IPS-18a (cell line): Measurements from ENCODE around the gene MEIS2.

Experiments
- H3K27ac ChIP-seq: one replicate; pipeline ENCODE4 v1.5.1; 2013; ENCODE audit warnings: low read length
- H3K27me3 ChIP-seq: one replicate; pipeline ENCODE4 v1.6.1; 2013; ENCODE audit warnings: mild to moderate bottlenecking, low read length; ENCODE audit not compliant: control insufficient read depth, insufficient read depth
- H3K36me3 ChIP-seq: one replicate; pipeline ENCODE4 v1.6.1; 2013; ENCODE audit warnings: low read depth, low read length; ENCODE audit not compliant: control insufficient read depth
- H3K4me1 ChIP-seq: one replicate; pipeline ENCODE4 v1.6.1; 2013; ENCODE audit warnings: low read depth, low read length; ENCODE audit not compliant: control insufficient read depth
- H3K4me3 ChIP-seq: one replicate; pipeline ENCODE4 v1.5.1; 2013; ENCODE audit warnings: low read length
- H3K9ac ChIP-seq: one replicate; pipeline ENCODE4 v1.6.1; 2013; ENCODE audit warnings: mild to moderate bottlenecking, low read length, moderate library complexity
- H3K9me3 ChIP-seq: one replicate; pipeline ENCODE4 v1.6.1; 2013; ENCODE audit warnings: low read depth, low read length; ENCODE audit not compliant: control insufficient read depth

The MEIS2 gene

DNA sequence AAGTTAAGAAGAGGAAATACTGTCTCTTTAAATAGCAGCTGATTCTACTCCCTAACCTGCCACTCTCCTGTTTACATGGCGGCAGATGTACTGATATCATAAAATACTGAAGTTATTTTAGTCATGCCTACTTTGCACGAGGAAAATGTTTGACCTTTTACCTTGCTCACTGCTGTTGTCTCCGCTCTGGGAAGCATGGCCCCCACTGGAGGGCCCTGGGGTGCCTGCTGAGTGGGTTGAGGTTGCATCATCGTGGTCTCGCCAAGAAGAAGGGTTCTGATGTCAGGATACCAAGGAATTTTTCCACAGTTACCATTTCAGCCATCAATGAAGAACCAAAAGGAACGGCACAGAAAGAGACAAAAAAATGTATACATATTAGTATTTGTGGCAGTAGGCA is 16.7 kb downstream of the MEIS2 start:
- no peaks in the 10 kb centered on the region for H3K9me3 ChIP-seq
- H3K36me3 ChIP-seq, result no peaks in the 10 kb centered on the region
- peaks cover 14% of the 10 kb centered on the region for H3K4me1 ChIP-seq
- H3K9ac ChIP-seq, result no peak overlapping the region
- H3K27ac ChIP-seq, result no peak overlapping the region
- no peak overlapping the region for H3K4me3 ChIP-seq
- no peaks in the 10 kb centered on the region for H3K27me3 ChIP-seq

- H3K36me3 ChIP-seq, result no peaks in the 10 kb centered on the region
These were observed 18.4 kb downstream of the MEIS2 start for GRCh38 chr15:37081983-37082382.

DNA sequence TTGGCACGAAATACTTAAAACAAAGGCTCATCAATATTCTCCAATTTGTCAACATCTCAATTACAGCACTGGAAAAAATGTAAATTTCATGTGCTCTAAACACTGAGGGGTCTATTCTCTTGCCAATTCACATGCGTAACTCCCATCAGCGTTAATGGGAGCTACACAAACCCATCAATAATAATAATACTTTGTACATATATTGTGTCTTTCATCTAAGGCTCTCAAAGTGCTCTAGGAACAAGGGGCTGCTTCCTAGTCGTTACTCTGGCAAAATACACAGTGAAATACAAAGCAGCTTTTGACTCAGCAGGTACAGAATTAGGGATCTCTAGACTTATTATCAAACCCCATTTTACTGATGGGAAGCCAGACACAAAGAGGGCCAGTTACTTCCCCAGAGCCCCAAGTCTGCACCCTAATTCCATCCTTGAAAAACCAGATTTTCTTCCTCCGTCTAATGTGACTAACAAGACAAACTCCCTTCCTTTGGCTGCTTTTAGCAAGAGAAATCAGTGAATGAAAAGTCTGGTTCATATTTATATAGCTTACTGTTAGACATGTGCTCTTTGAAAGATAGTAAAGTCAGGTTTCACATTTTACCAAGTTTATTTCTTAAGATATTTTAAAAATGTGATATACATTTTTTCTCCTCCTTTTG is 20.0 kb downstream of the MEIS2 start:
- H3K27me3 ChIP-seq, result no peaks in the 10 kb centered on the region
- H3K9me3 ChIP-seq, result no peaks in the 10 kb centered on the region
- no peak overlapping the region for H3K9ac ChIP-seq
- H3K4me3 ChIP-seq, result no peak overlapping the region
- no peak overlapping the region for H3K27ac ChIP-seq
- H3K4me1 ChIP-seq, result peaks cover 19% of the 10 kb centered on the region
- H3K36me3 ChIP-seq, result no peaks in the 10 kb centered on the region

More at GRCh38 chr15:37081983-37082382, 18.4 kb downstream of the MEIS2 start:
- Histone ChIP-seq H3K9ac (no peak overlapping the region), H3K4me1 (peaks cover 19% of the 10 kb centered on the region), H3K27me3 (no peaks in the 10 kb centered on the region), H3K4me3 (no peak overlapping the region), H3K9me3 (no peaks in the 10 kb centered on the region), H3K27ac (no peak overlapping the region)

DNA sequence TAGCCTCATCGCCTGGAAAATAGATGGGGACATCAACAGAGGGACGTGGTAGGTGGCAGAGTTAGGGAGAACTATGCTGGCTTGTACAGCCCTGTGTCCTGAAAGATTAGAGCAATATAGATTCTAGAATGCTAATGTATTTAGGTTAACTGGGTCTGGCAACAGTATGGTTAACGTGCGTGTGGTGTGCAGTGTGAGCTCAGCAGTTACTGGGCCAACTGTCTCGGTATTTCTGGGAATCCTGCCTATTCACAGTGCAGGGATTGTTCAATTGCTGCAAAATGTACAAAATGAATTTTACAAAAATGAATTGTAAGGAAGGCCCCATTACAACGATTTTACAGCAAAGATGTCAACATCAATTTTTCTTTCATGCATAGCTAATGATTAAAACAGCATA is 20.6 kb downstream of the MEIS2 start:
- no peaks in the 10 kb centered on the region for H3K36me3 ChIP-seq
- no peak overlapping the region for H3K9ac ChIP-seq
- no peak overlapping the region for H3K4me3 ChIP-seq
- no peaks in the 10 kb centered on the region for H3K9me3 ChIP-seq
- peaks cover 19% of the 10 kb centered on the region for H3K4me1 ChIP-seq
- H3K27ac ChIP-seq, result no peak overlapping the region
- no peaks in the 10 kb centered on the region for H3K27me3 ChIP-seq

- Histone ChIP-seq H3K9ac (no peak overlapping the region), H3K27ac (no peak overlapping the region), H3K4me3 (no peak overlapping the region), H3K27me3 (no peaks in the 10 kb centered on the region), H3K36me3 (no peaks in the 10 kb centered on the region), H3K4me1 (peaks cover 17% of the 10 kb centered on the region), H3K9me3 (no peaks in the 10 kb centered on the region)
These were observed 21.8 kb downstream of the MEIS2 start for GRCh38 chr15:37078566-37078965.

- Histone ChIP-seq H3K9ac (no peak overlapping the region), H3K4me1 (peaks cover 10% of the 10 kb centered on the region), H3K9me3 (no peaks in the 10 kb centered on the region), H3K27ac (no peak overlapping the region), H3K4me3 (no peak overlapping the region), H3K27me3 (no peaks in the 10 kb centered on the region), H3K36me3 (no peaks in the 10 kb centered on the region)
These were observed 22.6 kb downstream of the MEIS2 start for GRCh38 chr15:37077623-37078351.

DNA sequence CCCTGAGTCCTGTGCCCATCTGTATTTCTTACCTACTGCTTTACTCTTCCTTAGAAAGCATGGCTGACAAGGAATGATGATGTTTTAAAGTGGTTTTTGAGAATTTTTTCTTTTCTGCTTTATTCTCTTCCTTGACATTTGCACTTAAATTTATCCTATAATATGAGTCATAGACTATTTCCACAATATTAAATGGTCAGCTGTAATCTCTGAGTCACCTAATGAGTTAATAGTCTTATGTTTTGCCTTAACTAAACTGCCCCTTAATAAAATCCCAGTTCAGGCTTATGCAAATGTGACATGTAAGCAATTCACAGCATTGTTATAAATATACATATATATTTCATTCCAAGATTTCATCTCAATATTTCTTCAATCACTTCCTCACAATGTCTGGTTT is 23.8 kb downstream of the MEIS2 start:
- peaks cover 5% of the 10 kb centered on the region for H3K4me1 ChIP-seq
- H3K36me3 ChIP-seq, result no peaks in the 10 kb centered on the region
- no peak overlapping the region for H3K9ac ChIP-seq
- no peaks in the 10 kb centered on the region for H3K27me3 ChIP-seq
- no peak overlapping the region for H3K27ac ChIP-seq
- H3K9me3 ChIP-seq, result no peaks in the 10 kb centered on the region
- no peak overlapping the region for H3K4me3 ChIP-seq

DNA sequence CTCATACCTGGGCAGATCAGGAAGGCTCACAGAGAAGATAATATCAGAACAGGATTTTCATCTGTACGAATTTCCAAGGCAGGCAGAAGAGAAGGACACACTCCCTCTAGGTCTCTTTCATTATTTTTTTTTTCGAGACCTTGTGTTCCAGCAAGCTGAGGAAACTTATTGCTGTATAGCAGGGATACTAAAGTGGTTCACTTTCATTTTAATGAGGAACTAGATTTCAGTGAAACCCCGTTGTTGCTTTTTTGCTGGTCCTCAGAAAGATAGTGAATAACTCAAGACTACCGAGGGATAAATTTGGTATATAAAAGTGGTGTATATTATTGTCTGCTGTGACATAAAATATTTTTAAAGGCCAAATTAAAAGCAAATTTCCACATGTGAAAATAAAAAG is 24.6 kb downstream of the MEIS2 start:
- Histone ChIP-seq H3K36me3 (no peaks in the 10 kb centered on the region), H3K9ac (no peak overlapping the region), H3K27me3 (no peaks in the 10 kb centered on the region), H3K4me3 (no peak overlapping the region), H3K9me3 (no peaks in the 10 kb centered on the region), H3K27ac (no peak overlapping the region), H3K4me1 (peaks cover 5% of the 10 kb centered on the region)

GRCh38 chr15:37072181-37072580 is 28.2 kb downstream of the MEIS2 start:
- Histone ChIP-seq H3K4me3 (no peak overlapping the region), H3K9ac (no peak overlapping the region), H3K9me3 (no peaks in the 10 kb centered on the region), H3K27ac (no peak overlapping the region), H3K27me3 (no peaks in the 10 kb centered on the region), H3K4me1 (no peaks in the 10 kb centered on the region), H3K36me3 (no peaks in the 10 kb centered on the region)

GRCh38 chr15:37071134-37071533 is 29.2 kb downstream of the MEIS2 start:
- Histone ChIP-seq H3K27me3 (no peaks in the 10 kb centered on the region), H3K27ac (no peak overlapping the region), H3K9me3 (no peaks in the 10 kb centered on the region), H3K4me3 (no peak overlapping the region), H3K9ac (no peak overlapping the region), H3K36me3 (no peaks in the 10 kb centered on the region), H3K4me1 (no peaks in the 10 kb centered on the region)

- H3K36me3 ChIP-seq, result no peaks in the 10 kb centered on the region
- H3K4me3 ChIP-seq, result no peak overlapping the region
- H3K9me3 ChIP-seq, result no peaks in the 10 kb centered on the region
- H3K4me1 ChIP-seq, result no peaks in the 10 kb centered on the region
- H3K27ac ChIP-seq, result no peak overlapping the region
- no peak overlapping the region for H3K9ac ChIP-seq
- H3K27me3 ChIP-seq, result no peaks in the 10 kb centered on the region
These were observed 29.7 kb downstream of the MEIS2 start for GRCh38 chr15:37070686-37071085.

GRCh38 chr15:37061996-37062395 is 38.4 kb downstream of the MEIS2 start:
- H3K27ac ChIP-seq, result no peak overlapping the region
- peaks cover 11% of the 10 kb centered on the region for H3K4me1 ChIP-seq
- no peaks in the 10 kb centered on the region for H3K9me3 ChIP-seq
- no peaks in the 10 kb centered on the region for H3K36me3 ChIP-seq
- no peaks in the 10 kb centered on the region for H3K27me3 ChIP-seq
- H3K4me3 ChIP-seq, result no peak overlapping the region
- no peak overlapping the region for H3K9ac ChIP-seq
